ENCODE results near the gene SUSD1. TPM values are rescaled to one million over a fixed set of nuclear protein-coding genes. Genes with fewer than 3 reads are reported as not detected.

SUSD1 gene
- polyA plus RNA-seq, 1 donor from 2014 or later = 2.0 TPM

- H3K79me2 ChIP-seq (replicated peaks; ENCODE audit: insufficient read depth, low read length) = no peaks in the 10 kb centered on the region
- H4K20me1 ChIP-seq (ENCODE audit: insufficient read depth) = no peaks in the 10 kb centered on the region
- H3K9me3 ChIP-seq (ENCODE audit: low read length) = no peaks in the 10 kb centered on the region
- no peaks in the 10 kb centered on the region for H3K9me2 ChIP-seq (ENCODE audit: insufficient read depth, low read length)
- no peak overlapping the region for H3K4me2 ChIP-seq (ENCODE audit: low read length)
- no peak overlapping the region for H3K4me3 ChIP-seq (ENCODE audit: low read length)
- H3K9ac ChIP-seq (ENCODE audit: low read length) = no peak overlapping the region
- TF ChIP-seq POLR2AphosphoS5 (IDR thresholded peaks at IDR 0.05) (no peak), RAD21 (conservative IDR thresholded peaks at IDR 0.05) (no peak), CTCF (IDR thresholded peaks at IDR 0.05; ENCODE audit: poor library complexity, severe bottlenecking) (no peak), SMC3 (conservative IDR thresholded peaks at IDR 0.05; ENCODE audit: poor library complexity) (no peak), MXI1 (conservative IDR thresholded peaks at IDR 0.05; ENCODE audit: poor library complexity, severe bottlenecking) (no peak)
- no peaks in the 10 kb centered on the region for H3K27me3 ChIP-seq (ENCODE audit: insufficient read depth, low read depth, low read length)
- no peak overlapping the region for H3K27ac ChIP-seq (ENCODE audit: low read length)
- H3K36me3 ChIP-seq (ENCODE audit: insufficient read depth, low read length) = no peaks in the 10 kb centered on the region
- H2AFZ ChIP-seq (ENCODE audit: low read depth, low read length) = no peak overlapping the region
- H3F3A ChIP-seq (ENCODE audit: insufficient read depth, low read length, poor library complexity, severe bottlenecking) = no peaks in the 10 kb centered on the region
Measured at GRCh38 chr9:112003538-112003937, 171.6 kb downstream of the SUSD1 start.

DNA sequence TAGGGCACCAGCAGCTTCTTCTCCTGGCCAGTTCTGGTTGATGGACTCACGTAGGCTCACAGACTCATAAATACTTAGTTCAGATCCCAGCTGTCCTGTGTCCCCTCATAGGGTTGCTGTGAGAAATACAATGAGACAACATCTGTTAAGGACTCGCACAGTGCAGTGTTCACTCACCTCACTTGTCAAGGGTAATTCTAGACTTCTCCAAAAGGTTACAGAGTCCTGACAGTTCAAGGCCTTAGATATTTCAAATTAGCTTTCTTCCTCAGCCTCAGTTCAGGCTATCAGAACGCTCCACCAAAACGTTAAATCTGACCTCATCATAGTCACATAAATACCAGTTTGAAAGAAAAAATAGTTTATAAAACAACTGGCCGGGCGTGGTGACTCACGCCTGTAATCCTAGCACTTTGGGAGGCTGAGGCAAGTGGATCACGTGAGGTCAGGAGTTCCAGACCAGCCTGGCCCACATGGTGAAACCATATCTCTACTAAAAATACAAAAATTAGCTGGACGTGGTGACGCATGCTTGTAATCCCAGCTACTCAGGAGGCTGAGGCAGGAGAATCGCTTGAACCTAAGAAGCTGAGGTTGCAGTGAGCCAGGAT, 172.1 kb downstream of the SUSD1 start:
- TF ChIP-seq SMC3 (conservative IDR thresholded peaks at IDR 0.05; ENCODE audit: poor library complexity) (no peak), EZH2 (IDR thresholded peaks at IDR 0.05; ENCODE audit: borderline replicate concordance, insufficient read depth, low read length, poor library complexity, severe bottlenecking) (no peak)
- Histone ChIP-seq H3K79me2 (replicated peaks; ENCODE audit: insufficient read depth, low read length) (no peaks in the 10 kb centered on the region), H3K4me2 (ENCODE audit: low read length) (no peak overlapping the region)

GRCh38 chr9:112002131-112002846, 172.8 kb downstream of the SUSD1 start:
- H2AFZ ChIP-seq (ENCODE audit: low read depth, low read length) = no peak overlapping the region
- H3K9me3 ChIP-seq (ENCODE audit: low read length) = no peaks in the 10 kb centered on the region
- no peaks in the 10 kb centered on the region for H3F3A ChIP-seq (ENCODE audit: insufficient read depth, low read length, poor library complexity, severe bottlenecking)
- no peaks in the 10 kb centered on the region for H3K79me2 ChIP-seq (replicated peaks; ENCODE audit: insufficient read depth, low read length)
- no peaks in the 10 kb centered on the region for H3K27me3 ChIP-seq (ENCODE audit: insufficient read depth, low read depth, low read length)
- H4K20me1 ChIP-seq (ENCODE audit: insufficient read depth) = no peaks in the 10 kb centered on the region
- H3K27ac ChIP-seq (ENCODE audit: low read length) = no peak overlapping the region
- H3K9ac ChIP-seq (ENCODE audit: low read length) = no peak overlapping the region
- no peak overlapping the region for H3K4me3 ChIP-seq (ENCODE audit: low read length)
- no peak overlapping the region for H3K4me2 ChIP-seq (ENCODE audit: low read length)
- no peak for TF ChIP-seq EZH2 (IDR thresholded peaks at IDR 0.05; ENCODE audit: borderline replicate concordance, insufficient read depth, low read length, poor library complexity, severe bottlenecking)
- TF ChIP-seq SMC3 (conservative IDR thresholded peaks at IDR 0.05; ENCODE audit: poor library complexity) = no peak
- no peak for TF ChIP-seq MXI1 (conservative IDR thresholded peaks at IDR 0.05; ENCODE audit: poor library complexity, severe bottlenecking)
- TF ChIP-seq POLR2AphosphoS5 (IDR thresholded peaks at IDR 0.05) = no peak
- TF ChIP-seq, protein P1, sequence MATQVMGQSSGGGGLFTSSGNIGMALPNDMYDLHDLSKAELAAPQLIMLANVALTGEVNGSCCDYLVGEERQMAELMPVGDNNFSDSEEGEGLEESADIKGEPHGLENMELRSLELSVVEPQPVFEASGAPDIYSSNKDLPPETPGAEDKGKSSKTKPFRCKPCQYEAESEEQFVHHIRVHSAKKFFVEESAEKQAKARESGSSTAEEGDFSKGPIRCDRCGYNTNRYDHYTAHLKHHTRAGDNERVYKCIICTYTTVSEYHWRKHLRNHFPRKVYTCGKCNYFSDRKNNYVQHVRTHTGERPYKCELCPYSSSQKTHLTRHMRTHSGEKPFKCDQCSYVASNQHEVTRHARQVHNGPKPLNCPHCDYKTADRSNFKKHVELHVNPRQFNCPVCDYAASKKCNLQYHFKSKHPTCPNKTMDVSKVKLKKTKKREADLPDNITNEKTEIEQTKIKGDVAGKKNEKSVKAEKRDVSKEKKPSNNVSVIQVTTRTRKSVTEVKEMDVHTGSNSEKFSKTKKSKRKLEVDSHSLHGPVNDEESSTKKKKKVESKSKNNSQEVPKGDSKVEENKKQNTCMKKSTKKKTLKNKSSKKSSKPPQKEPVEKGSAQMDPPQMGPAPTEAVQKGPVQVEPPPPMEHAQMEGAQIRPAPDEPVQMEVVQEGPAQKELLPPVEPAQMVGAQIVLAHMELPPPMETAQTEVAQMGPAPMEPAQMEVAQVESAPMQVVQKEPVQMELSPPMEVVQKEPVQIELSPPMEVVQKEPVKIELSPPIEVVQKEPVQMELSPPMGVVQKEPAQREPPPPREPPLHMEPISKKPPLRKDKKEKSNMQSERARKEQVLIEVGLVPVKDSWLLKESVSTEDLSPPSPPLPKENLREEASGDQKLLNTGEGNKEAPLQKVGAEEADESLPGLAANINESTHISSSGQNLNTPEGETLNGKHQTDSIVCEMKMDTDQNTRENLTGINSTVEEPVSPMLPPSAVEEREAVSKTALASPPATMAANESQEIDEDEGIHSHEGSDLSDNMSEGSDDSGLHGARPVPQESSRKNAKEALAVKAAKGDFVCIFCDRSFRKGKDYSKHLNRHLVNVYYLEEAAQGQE (IDR thresholded peaks at IDR 0.05; ENCODE audit: borderline replicate concordance) = no peak
- no peak for TF ChIP-seq EP300 (conservative IDR thresholded peaks at IDR 0.05; ENCODE audit: poor library complexity, severe bottlenecking)
- no peak for TF ChIP-seq TAF1 (IDR thresholded peaks at IDR 0.05; ENCODE audit: low read depth)
- no peak for TF ChIP-seq CTCF (IDR thresholded peaks at IDR 0.05; ENCODE audit: poor library complexity, severe bottlenecking)
- no peak for TF ChIP-seq RAD21 (conservative IDR thresholded peaks at IDR 0.05)
- no peaks in the 10 kb centered on the region for H3K9me2 ChIP-seq (ENCODE audit: insufficient read depth, low read length)
- no peaks in the 10 kb centered on the region for H3K36me3 ChIP-seq (ENCODE audit: insufficient read depth, low read length)

More for the DNA sequence above, 172.1 kb downstream of the SUSD1 start:
- Histone ChIP-seq H3F3A (ENCODE audit: insufficient read depth, low read length, poor library complexity, severe bottlenecking) (no peaks in the 10 kb centered on the region), H3K27me3 (ENCODE audit: insufficient read depth, low read depth, low read length) (no peaks in the 10 kb centered on the region), H3K27ac (ENCODE audit: low read length) (no peak overlapping the region), H3K36me3 (ENCODE audit: insufficient read depth, low read length) (no peaks in the 10 kb centered on the region), H2AFZ (ENCODE audit: low read depth, low read length) (no peak overlapping the region), H3K9ac (ENCODE audit: low read length) (no peak overlapping the region), H4K20me1 (ENCODE audit: insufficient read depth) (no peaks in the 10 kb centered on the region), H3K9me3 (ENCODE audit: low read length) (no peaks in the 10 kb centered on the region), H3K4me3 (ENCODE audit: low read length) (no peak overlapping the region), H3K9me2 (ENCODE audit: insufficient read depth, low read length) (no peaks in the 10 kb centered on the region)

Data from neural cell (in vitro differentiated cells).